GM23338 (cell line): ENCODE results near the gene SGCD. TPM values are rescaled to one million over a fixed set of nuclear protein-coding genes. Genes with fewer than 3 reads are reported as not detected.

Source experiments
- ATAC-seq: fragments of 200-7000 bp; cut with Tn5 transposase; 3 replicates; pipeline ENCODE4 v1.9.1; 2020
- DNase-seq: peaks from one replicate; pipeline ENCODE4 v3.0.0-alpha.2; 2015; ENCODE audit warnings: low spot score
- H2AFZ ChIP-seq: fragments of 200-600 bp; sonication (generic); 2 replicates; pipeline ENCODE4 v1.8.0; 2016; ENCODE audit warnings: antibody characterized with exemption, mild to moderate bottlenecking, moderate library complexity
- H3F3A ChIP-seq: fragments of 200-600 bp; sonication (generic); replicated peaks from 2 replicates; pipeline ENCODE4 v1.8.0; 2017; ENCODE audit warnings: antibody characterized with exemption, mixed run types, low read depth
- H3K27ac ChIP-seq: fragments of 200-600 bp; sonication (generic); 2 replicates; pipeline ENCODE4 v1.6.1; 2016; ENCODE audit warnings: low read depth
- H3K27me3 ChIP-seq: fragments of 200-600 bp; sonication (generic); 2 replicates; pipeline ENCODE4 v1.8.0; 2016; ENCODE audit warnings: mild to moderate bottlenecking, mixed run types, moderate library complexity; ENCODE audit not compliant: insufficient read depth
- H3K36me3 ChIP-seq: fragments of 200-600 bp; sonication (generic); 2 replicates; pipeline ENCODE4 v1.8.0; 2016; ENCODE audit warnings: mild to moderate bottlenecking; ENCODE audit not compliant: insufficient read depth
- H3K4me1 ChIP-seq: fragments of 200-600 bp; sonication (generic); 2 replicates; pipeline ENCODE4 v1.8.0; 2016; ENCODE audit warnings: mild to moderate bottlenecking, moderate library complexity; ENCODE audit not compliant: insufficient read depth
- H3K4me2 ChIP-seq: fragments of 200-600 bp; sonication (generic); 2 replicates; pipeline ENCODE4 v1.7.1; 2017; ENCODE audit warnings: mixed run types
- H3K4me3 ChIP-seq: fragments of 200-600 bp; sonication (generic); 2 replicates; pipeline ENCODE4 v1.6.1; 2016; ENCODE audit warnings: mixed run types
- H3K79me2 ChIP-seq: fragments of 200-600 bp; sonication (generic); replicated peaks from 2 replicates; pipeline ENCODE4 v1.8.0; 2017; ENCODE audit warnings: mild to moderate bottlenecking; ENCODE audit not compliant: insufficient read depth
- H3K9me2 ChIP-seq: fragments of 200-600 bp; sonication (generic); 2 replicates; pipeline ENCODE4 v1.8.0; 2017; ENCODE audit not compliant: insufficient read depth
- H4K20me1 ChIP-seq: fragments of 200-600 bp; sonication (generic); replicated peaks from 2 replicates; pipeline ENCODE4 v1.8.0; 2017; ENCODE audit warnings: mild to moderate bottlenecking; ENCODE audit not compliant: insufficient read depth
- H3K27ac Mint-ChIP-seq: 2 replicates; pipeline ENCODE4 v1.8.0; 2020; ENCODE audit warnings: inconsistent platforms, mild to moderate bottlenecking, moderate library complexity, mixed read lengths
- H3K27me3 Mint-ChIP-seq: 3 replicates; pipeline ENCODE4 v1.8.0; 2022; ENCODE audit warnings: low read depth, mild to moderate bottlenecking, moderate library complexity, mixed read lengths, inconsistent platforms; ENCODE audit not compliant: insufficient read depth, poor library complexity
- H3K36me3 Mint-ChIP-seq: 3 replicates; pipeline ENCODE4 v1.8.0; 2021; ENCODE audit warnings: low read depth, mild to moderate bottlenecking, inconsistent platforms, moderate library complexity, mixed read lengths
- H3K4me1 Mint-ChIP-seq: 3 replicates; pipeline ENCODE4 v1.8.0; 2020; ENCODE audit warnings: mild to moderate bottlenecking, inconsistent platforms, mixed read lengths
- H3K4me3 Mint-ChIP-seq: 3 replicates; pipeline ENCODE4 v1.8.0; 2021; ENCODE audit warnings: moderate library complexity, mild to moderate bottlenecking, inconsistent platforms, mixed read lengths
- H3K9me3 Mint-ChIP-seq: 3 replicates; pipeline ENCODE4 v1.8.0; 2020; ENCODE audit warnings: moderate library complexity, mild to moderate bottlenecking, inconsistent platforms, mixed read lengths
- CREB1 ChIP-seq: fragments of 250-450 bp; sonication (Bioruptor Pico); IDR thresholded peaks from 2 replicates; pipeline ENCODE4 v1.5.0; 2020; ENCODE audit warnings: low read depth, mild to moderate bottlenecking, moderate library complexity
- ETS1 ChIP-seq: IDR thresholded peaks from 2 replicates; pipeline ENCODE4 v1.6.1; 2016; ENCODE audit warnings: antibody characterized with exemption
- EZH2 ChIP-seq: fragments of 200-600 bp; sonication (generic); IDR thresholded peaks from one replicate; pipeline ENCODE4 v1.8.0; 2017; ENCODE audit warnings: antibody characterized with exemption, mild to moderate bottlenecking, low read depth; ENCODE audit not compliant: unreplicated experiment
- EZH2phosphoT487 ChIP-seq: fragments of 200-600 bp; sonication (generic); IDR thresholded peaks from one replicate; pipeline ENCODE4 v1.8.1; 2018; ENCODE audit warnings: antibody characterized with exemption; ENCODE audit not compliant: unreplicated experiment
- JUNB ChIP-seq: IDR thresholded peaks from one replicate; pipeline ENCODE4 v1.6.1; 2016; ENCODE audit warnings: antibody characterized with exemption; ENCODE audit not compliant: unreplicated experiment
- NANOG ChIP-seq: IDR thresholded peaks from 2 replicates; pipeline ENCODE4 v1.6.1; 2016; ENCODE audit warnings: antibody characterized with exemption, borderline replicate concordance
- POLR2AphosphoS5 ChIP-seq: IDR thresholded peaks from 2 replicates; pipeline ENCODE4 v1.6.1; 2016; ENCODE audit warnings: antibody characterized with exemption, low read depth
- STAT1 ChIP-seq: IDR thresholded peaks from one replicate; pipeline ENCODE4 v1.6.1; 2016; ENCODE audit warnings: antibody characterized with exemption; ENCODE audit not compliant: unreplicated experiment
- ZNF114 ChIP-seq: fragments of 250-450 bp; sonication (Bioruptor Pico); IDR thresholded peaks from 2 replicates; pipeline ENCODE4 v1.5.0; 2020; ENCODE audit warnings: mild to moderate bottlenecking, moderate library complexity
- ZNF331 ChIP-seq: fragments of 250-450 bp; sonication (Bioruptor Pico); IDR thresholded peaks from 2 replicates; pipeline ENCODE4 v1.5.0; 2020; ENCODE audit warnings: low read depth, mild to moderate bottlenecking, moderate library complexity
- polyA plus RNA-seq: library from polyadenylated mRNA; unstranded; fragments of >200 nt; fragmentation: Nextera tagmentation; extraction: Ambion mirVana; gene quantifications from 2 replicates; pipeline ENCODE4 v1.2.1, GENCODE V29; 2016
- total RNA-seq: library from RNA; depleted of rRNA; stranded (reverse); fragments of >200 nt; shearing (Covaris generic); gene quantifications from 2 replicates; pipeline ENCODE4 v1.2.3, GENCODE V29; 2014
- TF ChIP-seq, protein P1 (sequence below): IDR thresholded peaks from one replicate; pipeline ENCODE4 v1.6.1; 2018; ENCODE audit warnings: antibody characterized with exemption; ENCODE audit not compliant: unreplicated experiment
- TF ChIP-seq, protein P2 (sequence below): fragments of 250-450 bp; sonication (Bioruptor Pico); IDR thresholded peaks from 2 replicates; pipeline ENCODE4 v1.5.0; 2020; ENCODE audit warnings: mild to moderate bottlenecking, moderate library complexity
- TF ChIP-seq, protein P3 (sequence below), 2 experiments: fragments of 200-600 bp in 1 of 2; sonication (generic) in 1 of 2; conservative IDR thresholded peaks; 2 replicates each; pipeline versions ENCODE4 v1.5.1 to v1.6.1; 2016 to 2017; ENCODE audit warnings: antibody characterized with exemption in 2 of 2, low read depth in 2 of 2, mild to moderate bottlenecking in 2 of 2, moderate library complexity in 1 of 2

SGCD gene
- total and polyA plus RNA-seq, 2 experiments from 2014 or later: 0.03 to 0.05 TPM

GRCh38 chr5:156450778-156451177 lies 123.8 kb downstream of the SGCD start:
- no peak overlapping the region for H2AFZ ChIP-seq
- H3K4me3 Mint-ChIP-seq: no peak overlapping the region

More at GRCh38 chr5:156450778-156451177, 123.8 kb downstream of the SGCD start:
- Histone ChIP-seq H3K79me2 (no peaks in the 10 kb centered on the region), H3K9me2 (no peaks in the 10 kb centered on the region), H4K20me1 (no peaks in the 10 kb centered on the region), H3K27me3 (no peaks in the 10 kb centered on the region), H3K4me3 (no peak overlapping the region), H3K36me3 (no peaks in the 10 kb centered on the region), H3K4me1 (peaks cover 47% of the 10 kb centered on the region), H3F3A (no peaks in the 10 kb centered on the region), H3K4me2 (no peak overlapping the region), H3K27ac (no peak overlapping the region)
- Mint-ChIP-seq H3K4me1 (peaks cover 27% of the 10 kb centered on the region), H3K36me3 (no peaks in the 10 kb centered on the region), H3K27ac (no peak overlapping the region), H3K9me3 (no peaks in the 10 kb centered on the region), H3K27me3 (peaks cover 1% of the 10 kb centered on the region)
- ATAC-seq (no peak), DNase-seq (no peak)
- TF ChIP-seq POLR2AphosphoS5: no peak
- no peak for TF ChIP-seq STAT1
- TF ChIP-seq, protein P1, sequence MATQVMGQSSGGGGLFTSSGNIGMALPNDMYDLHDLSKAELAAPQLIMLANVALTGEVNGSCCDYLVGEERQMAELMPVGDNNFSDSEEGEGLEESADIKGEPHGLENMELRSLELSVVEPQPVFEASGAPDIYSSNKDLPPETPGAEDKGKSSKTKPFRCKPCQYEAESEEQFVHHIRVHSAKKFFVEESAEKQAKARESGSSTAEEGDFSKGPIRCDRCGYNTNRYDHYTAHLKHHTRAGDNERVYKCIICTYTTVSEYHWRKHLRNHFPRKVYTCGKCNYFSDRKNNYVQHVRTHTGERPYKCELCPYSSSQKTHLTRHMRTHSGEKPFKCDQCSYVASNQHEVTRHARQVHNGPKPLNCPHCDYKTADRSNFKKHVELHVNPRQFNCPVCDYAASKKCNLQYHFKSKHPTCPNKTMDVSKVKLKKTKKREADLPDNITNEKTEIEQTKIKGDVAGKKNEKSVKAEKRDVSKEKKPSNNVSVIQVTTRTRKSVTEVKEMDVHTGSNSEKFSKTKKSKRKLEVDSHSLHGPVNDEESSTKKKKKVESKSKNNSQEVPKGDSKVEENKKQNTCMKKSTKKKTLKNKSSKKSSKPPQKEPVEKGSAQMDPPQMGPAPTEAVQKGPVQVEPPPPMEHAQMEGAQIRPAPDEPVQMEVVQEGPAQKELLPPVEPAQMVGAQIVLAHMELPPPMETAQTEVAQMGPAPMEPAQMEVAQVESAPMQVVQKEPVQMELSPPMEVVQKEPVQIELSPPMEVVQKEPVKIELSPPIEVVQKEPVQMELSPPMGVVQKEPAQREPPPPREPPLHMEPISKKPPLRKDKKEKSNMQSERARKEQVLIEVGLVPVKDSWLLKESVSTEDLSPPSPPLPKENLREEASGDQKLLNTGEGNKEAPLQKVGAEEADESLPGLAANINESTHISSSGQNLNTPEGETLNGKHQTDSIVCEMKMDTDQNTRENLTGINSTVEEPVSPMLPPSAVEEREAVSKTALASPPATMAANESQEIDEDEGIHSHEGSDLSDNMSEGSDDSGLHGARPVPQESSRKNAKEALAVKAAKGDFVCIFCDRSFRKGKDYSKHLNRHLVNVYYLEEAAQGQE: no peak
- TF ChIP-seq NANOG: no peak
- no peak for TF ChIP-seq EZH2phosphoT487
- TF ChIP-seq, protein P2, sequence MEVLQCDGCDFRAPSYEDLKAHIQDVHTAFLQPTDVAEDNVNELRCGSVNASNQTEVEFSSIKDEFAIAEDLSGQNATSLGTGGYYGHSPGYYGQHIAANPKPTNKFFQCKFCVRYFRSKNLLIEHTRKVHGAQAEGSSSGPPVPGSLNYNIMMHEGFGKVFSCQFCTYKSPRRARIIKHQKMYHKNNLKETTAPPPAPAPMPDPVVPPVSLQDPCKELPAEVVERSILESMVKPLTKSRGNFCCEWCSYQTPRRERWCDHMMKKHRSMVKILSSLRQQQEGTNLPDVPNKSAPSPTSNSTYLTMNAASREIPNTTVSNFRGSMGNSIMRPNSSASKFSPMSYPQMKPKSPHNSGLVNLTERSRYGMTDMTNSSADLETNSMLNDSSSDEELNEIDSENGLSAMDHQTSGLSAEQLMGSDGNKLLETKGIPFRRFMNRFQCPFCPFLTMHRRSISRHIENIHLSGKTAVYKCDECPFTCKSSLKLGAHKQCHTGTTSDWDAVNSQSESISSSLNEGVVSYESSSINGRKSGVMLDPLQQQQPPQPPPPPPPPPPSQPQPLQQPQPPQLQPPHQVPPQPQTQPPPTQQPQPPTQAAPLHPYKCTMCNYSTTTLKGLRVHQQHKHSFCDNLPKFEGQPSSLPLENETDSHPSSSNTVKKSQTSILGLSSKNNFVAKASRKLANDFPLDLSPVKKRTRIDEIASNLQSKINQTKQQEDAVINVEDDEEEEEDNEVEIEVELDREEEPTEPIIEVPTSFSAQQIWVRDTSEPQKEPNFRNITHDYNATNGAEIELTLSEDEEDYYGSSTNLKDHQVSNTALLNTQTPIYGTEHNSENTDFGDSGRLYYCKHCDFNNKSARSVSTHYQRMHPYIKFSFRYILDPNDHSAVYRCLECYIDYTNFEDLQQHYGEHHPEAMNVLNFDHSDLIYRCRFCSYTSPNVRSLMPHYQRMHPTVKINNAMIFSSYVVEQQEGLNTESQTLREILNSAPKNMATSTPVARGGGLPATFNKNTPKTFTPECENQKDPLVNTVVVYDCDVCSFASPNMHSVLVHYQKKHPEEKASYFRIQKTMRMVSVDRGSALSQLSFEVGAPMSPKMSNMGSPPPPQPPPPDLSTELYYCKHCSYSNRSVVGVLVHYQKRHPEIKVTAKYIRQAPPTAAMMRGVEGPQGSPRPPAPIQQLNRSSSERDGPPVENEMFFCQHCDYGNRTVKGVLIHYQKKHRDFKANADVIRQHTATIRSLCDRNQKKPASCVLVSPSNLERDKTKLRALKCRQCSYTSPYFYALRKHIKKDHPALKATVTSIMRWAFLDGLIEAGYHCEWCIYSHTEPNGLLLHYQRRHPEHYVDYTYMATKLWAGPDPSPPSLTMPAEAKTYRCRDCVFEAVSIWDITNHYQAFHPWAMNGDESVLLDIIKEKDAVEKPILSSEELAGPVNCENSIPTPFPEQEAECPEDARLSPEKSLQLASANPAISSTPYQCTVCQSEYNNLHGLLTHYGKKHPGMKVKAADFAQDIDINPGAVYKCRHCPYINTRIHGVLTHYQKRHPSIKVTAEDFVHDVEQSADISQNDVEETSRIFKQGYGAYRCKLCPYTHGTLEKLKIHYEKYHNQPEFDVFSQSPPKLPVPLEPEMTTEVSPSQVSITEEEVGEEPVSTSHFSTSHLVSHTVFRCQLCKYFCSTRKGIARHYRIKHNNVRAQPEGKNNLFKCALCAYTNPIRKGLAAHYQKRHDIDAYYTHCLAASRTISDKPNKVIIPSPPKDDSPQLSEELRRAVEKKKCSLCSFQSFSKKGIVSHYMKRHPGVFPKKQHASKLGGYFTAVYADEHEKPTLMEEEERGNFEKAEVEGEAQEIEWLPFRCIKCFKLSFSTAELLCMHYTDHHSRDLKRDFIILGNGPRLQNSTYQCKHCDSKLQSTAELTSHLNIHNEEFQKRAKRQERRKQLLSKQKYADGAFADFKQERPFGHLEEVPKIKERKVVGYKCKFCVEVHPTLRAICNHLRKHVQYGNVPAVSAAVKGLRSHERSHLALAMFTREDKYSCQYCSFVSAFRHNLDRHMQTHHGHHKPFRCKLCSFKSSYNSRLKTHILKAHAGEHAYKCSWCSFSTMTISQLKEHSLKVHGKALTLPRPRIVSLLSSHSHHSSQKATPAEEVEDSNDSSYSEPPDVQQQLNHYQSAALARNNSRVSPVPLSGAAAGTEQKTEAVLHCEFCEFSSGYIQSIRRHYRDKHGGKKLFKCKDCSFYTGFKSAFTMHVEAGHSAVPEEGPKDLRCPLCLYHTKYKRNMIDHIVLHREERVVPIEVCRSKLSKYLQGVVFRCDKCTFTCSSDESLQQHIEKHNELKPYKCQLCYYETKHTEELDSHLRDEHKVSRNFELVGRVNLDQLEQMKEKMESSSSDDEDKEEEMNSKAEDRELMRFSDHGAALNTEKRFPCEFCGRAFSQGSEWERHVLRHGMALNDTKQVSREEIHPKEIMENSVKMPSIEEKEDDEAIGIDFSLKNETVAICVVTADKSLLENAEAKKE: no peak
- no peak for TF ChIP-seq ZNF331 (CRISPR knock-in tag)
- TF ChIP-seq, protein P3, sequence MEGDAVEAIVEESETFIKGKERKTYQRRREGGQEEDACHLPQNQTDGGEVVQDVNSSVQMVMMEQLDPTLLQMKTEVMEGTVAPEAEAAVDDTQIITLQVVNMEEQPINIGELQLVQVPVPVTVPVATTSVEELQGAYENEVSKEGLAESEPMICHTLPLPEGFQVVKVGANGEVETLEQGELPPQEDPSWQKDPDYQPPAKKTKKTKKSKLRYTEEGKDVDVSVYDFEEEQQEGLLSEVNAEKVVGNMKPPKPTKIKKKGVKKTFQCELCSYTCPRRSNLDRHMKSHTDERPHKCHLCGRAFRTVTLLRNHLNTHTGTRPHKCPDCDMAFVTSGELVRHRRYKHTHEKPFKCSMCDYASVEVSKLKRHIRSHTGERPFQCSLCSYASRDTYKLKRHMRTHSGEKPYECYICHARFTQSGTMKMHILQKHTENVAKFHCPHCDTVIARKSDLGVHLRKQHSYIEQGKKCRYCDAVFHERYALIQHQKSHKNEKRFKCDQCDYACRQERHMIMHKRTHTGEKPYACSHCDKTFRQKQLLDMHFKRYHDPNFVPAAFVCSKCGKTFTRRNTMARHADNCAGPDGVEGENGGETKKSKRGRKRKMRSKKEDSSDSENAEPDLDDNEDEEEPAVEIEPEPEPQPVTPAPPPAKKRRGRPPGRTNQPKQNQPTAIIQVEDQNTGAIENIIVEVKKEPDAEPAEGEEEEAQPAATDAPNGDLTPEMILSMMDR (conservative IDR thresholded peaks at IDR 0.05; ENCODE audit: low read depth in 2 of 2): no peak
- TF ChIP-seq ETS1: no peak
- TF ChIP-seq EZH2: no peak
- TF ChIP-seq CREB1 (CRISPR knock-in tag): no peak
- TF ChIP-seq ZNF114 (CRISPR knock-in tag): no peak
- TF ChIP-seq JUNB: no peak
